HEK293 (cell line): ENCODE data around the gene PRDX2.

Source experiments
- EGR2 ChIP-seq: fragments of 450-650 bp; formaldehyde crosslinking; IDR thresholded peaks from 2 replicates; pipeline ENCODE4 v1.5.1; 2016; ENCODE audit warnings: low read depth, missing biosample characterization, missing genetic modification characterization
- GLIS2 ChIP-seq: fragments of 450-650 bp; formaldehyde crosslinking; IDR thresholded peaks from 2 replicates; pipeline ENCODE4 v1.5.1; 2016; ENCODE audit warnings: missing biosample characterization, missing genetic modification characterization
- REST ChIP-seq: fragments of 450-650 bp; formaldehyde crosslinking; IDR thresholded peaks from 2 replicates; pipeline ENCODE4 v1.5.1; 2016; ENCODE audit warnings: missing biosample characterization, missing genetic modification characterization
- SP7 ChIP-seq: fragments of 450-650 bp; formaldehyde crosslinking; IDR thresholded peaks from 2 replicates; pipeline ENCODE4 v1.5.1; 2016; ENCODE audit warnings: missing biosample characterization, missing genetic modification characterization
- YY1 ChIP-seq: fragments of 450-650 bp; formaldehyde crosslinking; IDR thresholded peaks from 2 replicates; pipeline ENCODE4 v1.5.1; 2018; ENCODE audit warnings: missing biosample characterization, missing genetic modification characterization
- YY2 ChIP-seq: fragments of 450-650 bp; formaldehyde crosslinking; IDR thresholded peaks from 2 replicates; pipeline ENCODE4 v1.5.1; 2016; ENCODE audit warnings: missing biosample characterization, missing genetic modification characterization
- ZBTB20 ChIP-seq: fragments of 450-650 bp; formaldehyde crosslinking; IDR thresholded peaks from 2 replicates; pipeline ENCODE4 v1.5.1; 2016; ENCODE audit warnings: missing biosample characterization, missing genetic modification characterization
- ZNF114 ChIP-seq: fragments of 450-650 bp; formaldehyde crosslinking; IDR thresholded peaks from 2 replicates; pipeline ENCODE4 v1.5.0; 2017; ENCODE audit warnings: missing biosample characterization, missing genetic modification characterization
- ZNF19 ChIP-seq: fragments of 450-650 bp; formaldehyde crosslinking; IDR thresholded peaks from 2 replicates; pipeline ENCODE4; 2016; ENCODE audit warnings: missing biosample characterization, missing genetic modification characterization, low read depth
- ZNF335 ChIP-seq: fragments of 450-650 bp; formaldehyde crosslinking; conservative IDR thresholded peaks from 2 replicates; pipeline ENCODE4 v1.5.1; 2016; ENCODE audit warnings: missing biosample characterization, missing genetic modification characterization
- ZNF341 ChIP-seq: fragments of 450-650 bp; formaldehyde crosslinking; IDR thresholded peaks from 2 replicates; pipeline ENCODE4; 2016; ENCODE audit warnings: low read depth, missing biosample characterization, missing genetic modification characterization
- ZNF354C ChIP-seq: fragments of 450-650 bp; formaldehyde crosslinking; IDR thresholded peaks from 2 replicates; pipeline ENCODE4 v1.5.1; 2016; ENCODE audit warnings: missing biosample characterization, missing genetic modification characterization, low read depth, borderline replicate concordance
- ZNF473 ChIP-seq: fragments of 450-650 bp; formaldehyde crosslinking; IDR thresholded peaks from 2 replicates; pipeline ENCODE4 v1.5.1; 2017; ENCODE audit warnings: missing biosample characterization, missing genetic modification characterization
- ZNF510 ChIP-seq: fragments of 450-650 bp; formaldehyde crosslinking; IDR thresholded peaks from 2 replicates; pipeline ENCODE4 v1.5.1; 2018; ENCODE audit warnings: mild to moderate bottlenecking, missing genetic modification characterization, missing biosample characterization; ENCODE audit not compliant: insufficient replicate concordance
- ZNF561 ChIP-seq: fragments of 450-650 bp; IDR thresholded peaks from 2 replicates; pipeline ENCODE4 v1.5.1; 2018; ENCODE audit warnings: missing biosample characterization, missing genetic modification characterization, borderline replicate concordance
- ZNF596 ChIP-seq: fragments of 450-650 bp; IDR thresholded peaks from 2 replicates; pipeline ENCODE4 v1.5.0; 2018; ENCODE audit warnings: missing biosample characterization, mild to moderate bottlenecking, missing genetic modification characterization, moderate library complexity
- ZNF610 ChIP-seq: fragments of 450-650 bp; formaldehyde crosslinking; IDR thresholded peaks from 2 replicates; pipeline ENCODE4 v1.5.1; 2016; ENCODE audit warnings: missing biosample characterization, missing genetic modification characterization, borderline replicate concordance
- ZSCAN30 ChIP-seq: fragments of 450-650 bp; IDR thresholded peaks from 2 replicates; pipeline ENCODE4 v1.5.1; 2018; ENCODE audit warnings: missing biosample characterization, mild to moderate bottlenecking, missing genetic modification characterization, moderate library complexity
- TF ChIP-seq, protein P1 (sequence below): fragments of 450-650 bp; formaldehyde crosslinking; conservative IDR thresholded peaks from 2 replicates; pipeline ENCODE4 v1.5.1; 2016; ENCODE audit warnings: low read depth, missing biosample characterization, missing genetic modification characterization
- TF ChIP-seq, protein P2 (sequence below): fragments of 450-650 bp; formaldehyde crosslinking; IDR thresholded peaks from 2 replicates; pipeline ENCODE4 v1.5.1; 2016; ENCODE audit warnings: missing biosample characterization, missing genetic modification characterization
- TF ChIP-seq, protein P3 (sequence below): fragments of 450-650 bp; formaldehyde crosslinking; IDR thresholded peaks from 2 replicates; pipeline ENCODE4 v1.5.1; 2016; ENCODE audit warnings: missing biosample characterization, missing genetic modification characterization
- TF ChIP-seq, protein P4 (sequence below): fragments of 450-650 bp; formaldehyde crosslinking; optimal IDR thresholded peaks from 2 replicates; pipeline ENCODE3; 2016; ENCODE audit warnings: missing biosample characterization, mild to moderate bottlenecking, missing genetic modification characterization

Gene PRDX2

DNA sequence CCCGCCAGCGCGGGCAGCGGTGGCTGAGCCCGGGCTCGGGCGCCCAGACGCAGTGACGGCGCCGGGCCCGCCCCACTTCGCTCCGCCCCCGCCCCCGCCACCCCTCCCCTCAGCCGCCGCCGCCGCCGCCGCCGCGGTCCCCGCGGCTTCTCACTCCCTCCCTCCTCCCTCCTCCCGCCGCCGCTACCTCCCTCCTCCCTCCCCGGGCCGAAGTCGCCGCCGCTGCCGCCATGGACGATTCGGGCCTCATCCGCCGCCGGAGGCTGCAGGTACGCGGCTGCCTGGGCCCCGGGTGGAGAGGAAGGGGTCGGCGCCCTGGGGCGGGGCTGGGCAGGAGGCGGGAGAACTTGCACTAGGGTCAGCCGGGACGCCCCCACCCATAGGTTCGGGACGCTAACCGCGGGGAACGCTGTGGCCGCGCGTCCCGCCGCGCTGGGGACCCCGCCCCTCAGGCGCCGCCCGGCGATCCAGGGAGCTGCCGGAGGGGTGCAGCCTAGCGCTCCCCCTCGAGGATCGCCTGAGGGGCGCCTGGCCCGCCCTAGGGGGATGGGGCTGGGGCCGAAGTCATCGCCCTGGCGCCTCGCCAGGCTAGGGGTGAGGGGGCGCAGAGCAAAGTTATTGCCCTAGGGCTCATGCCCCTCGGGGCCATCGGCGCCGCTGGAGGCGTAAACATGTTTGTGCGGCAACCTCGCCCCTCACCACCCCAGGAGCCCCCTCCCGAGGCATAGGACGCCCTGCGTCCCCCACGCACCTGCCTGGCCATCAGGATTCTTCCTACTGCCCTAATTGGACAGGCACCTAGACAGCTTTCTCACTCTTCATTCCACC lies 32.4 kb upstream of the PRDX2 start (continued):
- TF ChIP-seq, protein P1, sequence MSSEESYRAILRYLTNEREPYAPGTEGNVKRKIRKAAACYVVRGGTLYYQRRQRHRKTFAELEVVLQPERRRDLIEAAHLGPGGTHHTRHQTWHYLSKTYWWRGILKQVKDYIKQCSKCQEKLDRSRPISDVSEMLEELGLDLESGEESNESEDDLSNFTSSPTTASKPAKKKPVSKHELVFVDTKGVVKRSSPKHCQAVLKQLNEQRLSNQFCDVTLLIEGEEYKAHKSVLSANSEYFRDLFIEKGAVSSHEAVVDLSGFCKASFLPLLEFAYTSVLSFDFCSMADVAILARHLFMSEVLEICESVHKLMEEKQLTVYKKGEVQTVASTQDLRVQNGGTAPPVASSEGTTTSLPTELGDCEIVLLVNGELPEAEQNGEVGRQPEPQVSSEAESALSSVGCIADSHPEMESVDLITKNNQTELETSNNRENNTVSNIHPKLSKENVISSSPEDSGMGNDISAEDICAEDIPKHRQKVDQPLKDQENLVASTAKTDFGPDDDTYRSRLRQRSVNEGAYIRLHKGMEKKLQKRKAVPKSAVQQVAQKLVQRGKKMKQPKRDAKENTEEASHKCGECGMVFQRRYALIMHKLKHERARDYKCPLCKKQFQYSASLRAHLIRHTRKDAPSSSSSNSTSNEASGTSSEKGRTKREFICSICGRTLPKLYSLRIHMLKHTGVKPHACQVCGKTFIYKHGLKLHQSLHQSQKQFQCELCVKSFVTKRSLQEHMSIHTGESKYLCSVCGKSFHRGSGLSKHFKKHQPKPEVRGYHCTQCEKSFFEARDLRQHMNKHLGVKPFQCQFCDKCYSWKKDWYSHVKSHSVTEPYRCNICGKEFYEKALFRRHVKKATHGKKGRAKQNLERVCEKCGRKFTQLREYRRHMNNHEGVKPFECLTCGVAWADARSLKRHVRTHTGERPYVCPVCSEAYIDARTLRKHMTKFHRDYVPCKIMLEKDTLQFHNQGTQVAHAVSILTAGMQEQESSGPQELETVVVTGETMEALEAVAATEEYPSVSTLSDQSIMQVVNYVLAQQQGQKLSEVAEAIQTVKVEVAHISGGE (tag by site-specific recombination) = peak; percentile 35; the same call in 1 of the 2 replicates
- 0 out of 2 replicates have a peak, but pooled peaks have one; percentile 33 for TF ChIP-seq SP7 (tag by site-specific recombination)
- TF ChIP-seq, protein P2, sequence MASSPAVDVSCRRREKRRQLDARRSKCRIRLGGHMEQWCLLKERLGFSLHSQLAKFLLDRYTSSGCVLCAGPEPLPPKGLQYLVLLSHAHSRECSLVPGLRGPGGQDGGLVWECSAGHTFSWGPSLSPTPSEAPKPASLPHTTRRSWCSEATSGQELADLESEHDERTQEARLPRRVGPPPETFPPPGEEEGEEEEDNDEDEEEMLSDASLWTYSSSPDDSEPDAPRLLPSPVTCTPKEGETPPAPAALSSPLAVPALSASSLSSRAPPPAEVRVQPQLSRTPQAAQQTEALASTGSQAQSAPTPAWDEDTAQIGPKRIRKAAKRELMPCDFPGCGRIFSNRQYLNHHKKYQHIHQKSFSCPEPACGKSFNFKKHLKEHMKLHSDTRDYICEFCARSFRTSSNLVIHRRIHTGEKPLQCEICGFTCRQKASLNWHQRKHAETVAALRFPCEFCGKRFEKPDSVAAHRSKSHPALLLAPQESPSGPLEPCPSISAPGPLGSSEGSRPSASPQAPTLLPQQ (tag by site-specific recombination) = peak; percentile 43
- peak; percentile 60; the same call in 1 of the 2 replicates for TF ChIP-seq ZNF341 (tag by site-specific recombination)
- no peak for TF ChIP-seq ZNF473 (tag by site-specific recombination)
- TF ChIP-seq YY2 (tag by site-specific recombination) = peak; percentile 71
- TF ChIP-seq ZBTB20 (tag by site-specific recombination) = peak; percentile 29; the same call in 1 of the 2 replicates
- no peak for TF ChIP-seq REST
- no peak for TF ChIP-seq ZNF19
- no peak for TF ChIP-seq ZNF510 (tag by site-specific recombination)
- peak; percentile 67; the same call in 1 of the 2 replicates for TF ChIP-seq YY1
- TF ChIP-seq ZNF354C = no peak
- TF ChIP-seq ZNF335 (tag by site-specific recombination) = peak; percentile 96
- TF ChIP-seq ZSCAN30 (tag by site-specific recombination) = 0 out of 2 replicates have a peak, but pooled peaks have one; percentile 35
- TF ChIP-seq ZNF114 = no peak
- 0 out of 2 replicates have a peak, but pooled peaks have one; percentile 19 for TF ChIP-seq ZNF610 (tag by site-specific recombination)
- TF ChIP-seq, protein P3, sequence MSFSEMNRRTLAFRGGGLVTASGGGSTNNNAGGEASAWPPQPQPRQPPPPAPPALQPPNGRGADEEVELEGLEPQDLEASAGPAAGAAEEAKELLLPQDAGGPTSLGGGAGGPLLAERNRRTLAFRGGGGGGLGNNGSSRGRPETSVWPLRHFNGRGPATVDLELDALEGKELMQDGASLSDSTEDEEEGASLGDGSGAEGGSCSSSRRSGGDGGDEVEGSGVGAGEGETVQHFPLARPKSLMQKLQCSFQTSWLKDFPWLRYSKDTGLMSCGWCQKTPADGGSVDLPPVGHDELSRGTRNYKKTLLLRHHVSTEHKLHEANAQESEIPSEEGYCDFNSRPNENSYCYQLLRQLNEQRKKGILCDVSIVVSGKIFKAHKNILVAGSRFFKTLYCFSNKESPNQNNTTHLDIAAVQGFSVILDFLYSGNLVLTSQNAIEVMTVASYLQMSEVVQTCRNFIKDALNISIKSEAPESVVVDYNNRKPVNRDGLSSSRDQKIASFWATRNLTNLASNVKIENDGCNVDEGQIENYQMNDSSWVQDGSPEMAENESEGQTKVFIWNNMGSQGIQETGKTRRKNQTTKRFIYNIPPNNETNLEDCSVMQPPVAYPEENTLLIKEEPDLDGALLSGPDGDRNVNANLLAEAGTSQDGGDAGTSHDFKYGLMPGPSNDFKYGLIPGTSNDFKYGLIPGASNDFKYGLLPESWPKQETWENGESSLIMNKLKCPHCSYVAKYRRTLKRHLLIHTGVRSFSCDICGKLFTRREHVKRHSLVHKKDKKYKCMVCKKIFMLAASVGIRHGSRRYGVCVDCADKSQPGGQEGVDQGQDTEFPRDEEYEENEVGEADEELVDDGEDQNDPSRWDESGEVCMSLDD (tag by site-specific recombination) = peak; percentile 59; the same call in 1 of the 2 replicates
- TF ChIP-seq GLIS2 (tag by site-specific recombination) = peak; percentile 92
- TF ChIP-seq EGR2 = peak; percentile 90; the same call in 1 of the 2 replicates
- TF ChIP-seq ZNF561 (tag by site-specific recombination) = peak; percentile 87; the same call in 1 of the 2 replicates
- TF ChIP-seq, protein P4, sequence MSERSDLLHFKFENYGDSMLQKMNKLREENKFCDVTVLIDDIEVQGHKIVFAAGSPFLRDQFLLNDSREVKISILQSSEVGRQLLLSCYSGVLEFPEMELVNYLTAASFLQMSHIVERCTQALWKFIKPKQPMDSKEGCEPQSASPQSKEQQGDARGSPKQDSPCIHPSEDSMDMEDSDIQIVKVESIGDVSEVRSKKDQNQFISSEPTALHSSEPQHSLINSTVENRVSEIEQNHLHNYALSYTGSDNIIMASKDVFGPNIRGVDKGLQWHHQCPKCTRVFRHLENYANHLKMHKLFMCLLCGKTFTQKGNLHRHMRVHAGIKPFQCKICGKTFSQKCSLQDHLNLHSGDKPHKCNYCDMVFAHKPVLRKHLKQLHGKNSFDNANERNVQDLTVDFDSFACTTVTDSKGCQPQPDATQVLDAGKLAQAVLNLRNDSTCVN (tag by site-specific recombination) = peak; percentile 82
- 0 out of 2 replicates have a peak, but pooled peaks have one; percentile 6 for TF ChIP-seq ZNF596 (tag by site-specific recombination)
